Measurements from ENCODE around the gene SQSTM1. TPM values are rescaled to one million over a fixed set of nuclear protein-coding genes. Genes with fewer than 3 reads are reported as not detected.
A peak's percentile ranks its signal among the peaks of the same experiment; 100 is the strongest.

SQSTM1 gene
- polyA plus RNA-seq, 1 of the 3 experiments (the other 2 are of a cell fraction): 181 TPM

- Histone ChIP-seq H4K20me1 (ENCODE audit: insufficient read depth) (peaks cover 37% of the 10 kb centered on the region), H2AFZ (ENCODE audit: low read depth) (no peak overlapping the region), H3K4me2 (no peak overlapping the region), H3K4me1 (ENCODE audit: control insufficient read depth in 1 of 2, insufficient read depth in 2 of 2, low read depth in 1 of 2, low read length in 1 of 2) (peaks cover 16 to 25% of the 10 kb centered on the region in 2 experiments; a peak in 3 of 4 replicates), H3K27me3 (ENCODE audit: insufficient read depth) (no peaks in the 10 kb centered on the region), H3K9me3 (no peaks in the 10 kb centered on the region), H3K27ac (ENCODE audit: low read depth in 2 of 2, low read length in 1 of 2) (no peak overlapping the region), H3K79me2 (ENCODE audit: insufficient read depth) (peaks cover 50% of the 10 kb centered on the region), H3F3A (replicated peaks; ENCODE audit: insufficient read depth) (peaks cover 3% of the 10 kb centered on the region), H3K9me2 (no peaks in the 10 kb centered on the region), H3K4me3 (ENCODE audit: low read depth in 2 of 2, low read length in 1 of 2) (no peak overlapping the region; a peak in 1 of 4 replicates), H3K9ac (no peak overlapping the region), H3K36me3 (replicated peaks in 1 of 2; ENCODE audit: control insufficient read depth in 1 of 2, insufficient read depth in 2 of 2, low read length in 1 of 2) (peaks cover 0 to 49% of the 10 kb centered on the region in 2 experiments)
- DNase-seq: peak; percentile 79
- 94% methylated on average over 44 of the region's 67 CpGs for WGBS (ENCODE audit: low lambda C conversion rate)
- CTCF ChIA-PET: interaction anchor here (0.6 to 2.2 kb wide), 12 partner anchors 9 to 122 kb away, joined by 3 to 9 read pairs (median 4); partner anchors contain the start of gene SQSTM1
- TF ChIP-seq RXRA (IDR thresholded peaks at IDR 0.05; ENCODE audit: borderline replicate concordance, low read depth): no peak
- TF ChIP-seq USF2 (IDR thresholded peaks at IDR 0.05; ENCODE audit: borderline replicate concordance, low read depth, low read length): no peak
- no peak for TF ChIP-seq TEAD4 (IDR thresholded peaks at IDR 0.05; ENCODE audit: borderline replicate concordance, insufficient read depth)
- TF ChIP-seq TAF1 (IDR thresholded peaks at IDR 0.05; ENCODE audit: borderline replicate concordance, low read depth, low read length): no peak
- TF ChIP-seq CTCF (IDR thresholded peaks at IDR 0.05): peak; percentile 30
- TF ChIP-seq SMC3 (IDR thresholded peaks at IDR 0.05; ENCODE audit: low read depth, low read length): peak; percentile 24; the same call in 1 of the 2 replicates
- TF ChIP-seq NFIC (IDR thresholded peaks at IDR 0.05; ENCODE audit: borderline replicate concordance): no peak
- TF ChIP-seq ELF1 (IDR thresholded peaks at IDR 0.05): no peak
- TF ChIP-seq RAD21 (IDR thresholded peaks at IDR 0.05; ENCODE audit: low read length): peak; percentile 54
- TF ChIP-seq FOXM1 (IDR thresholded peaks at IDR 0.05; ENCODE audit: low read depth): no peak
- no peak for TF ChIP-seq JUND (IDR thresholded peaks at IDR 0.05)
- POLR2A ChIA-PET: no interaction called here
Measured at GRCh38 chr5:179801304-179802206, 19.1 kb upstream of the SQSTM1 start.

- H3K9me3 ChIP-seq: no peaks in the 10 kb centered on the region
- no peak overlapping the region for H3K27ac ChIP-seq (ENCODE audit: low read depth in 2 of 2, low read length in 1 of 2)
- no peaks in the 10 kb centered on the region for H3F3A ChIP-seq (replicated peaks; ENCODE audit: insufficient read depth)
- 91% methylated on average over 11 of the region's 19 CpGs for WGBS (ENCODE audit: low lambda C conversion rate)
- no peak overlapping the region for H3K9ac ChIP-seq
- H4K20me1 ChIP-seq (ENCODE audit: insufficient read depth): peaks cover 37% of the 10 kb centered on the region
- H3K9me2 ChIP-seq: no peaks in the 10 kb centered on the region
- peak overlapping the region; percentile 44; the same call in 1 of the 2 replicates for H3K4me2 ChIP-seq
- peaks cover 53% of the 10 kb centered on the region for H3K79me2 ChIP-seq (ENCODE audit: insufficient read depth)
- no peaks in the 10 kb centered on the region for H3K27me3 ChIP-seq (ENCODE audit: insufficient read depth)
- POLR2A ChIA-PET: no interaction called here
- CTCF ChIA-PET: interaction anchor here (0.6 to 2.2 kb wide), 11 partner anchors 19 to 390 kb away, joined by 3 to 9 read pairs (median 4); partner anchors contain the start of gene SQSTM1
- no peak overlapping the region for H3K4me3 ChIP-seq (ENCODE audit: low read depth in 2 of 2, low read length in 1 of 2)
- H3K4me1 ChIP-seq (ENCODE audit: control insufficient read depth in 1 of 2, insufficient read depth in 2 of 2, low read depth in 1 of 2, low read length in 1 of 2): peaks cover 16 to 23% of the 10 kb centered on the region in 2 experiments; a peak in 3 of 4 replicates
- TF ChIP-seq ZBTB33 (IDR thresholded peaks at IDR 0.05; ENCODE audit: borderline replicate concordance, low read depth) (no peak), ELF1 (IDR thresholded peaks at IDR 0.05) (no peak), JUND (IDR thresholded peaks at IDR 0.05) (no peak), MEF2A (IDR thresholded peaks at IDR 0.05; ENCODE audit: borderline replicate concordance, low read depth) (no peak), POLR2AphosphoS5 (IDR thresholded peaks at IDR 0.05; ENCODE audit: low read depth, low read length) (no peak), FOXJ3 (CRISPR knock-in tag; IDR thresholded peaks at IDR 0.05) (no peak), RXRA (IDR thresholded peaks at IDR 0.05; ENCODE audit: borderline replicate concordance, low read depth) (no peak), TAF1 (IDR thresholded peaks at IDR 0.05; ENCODE audit: borderline replicate concordance, low read depth, low read length) (no peak)
- no peak for DNase-seq
- H2AFZ ChIP-seq (ENCODE audit: low read depth): no peak overlapping the region
- peaks cover 0 to 49% of the 10 kb centered on the region in 2 experiments for H3K36me3 ChIP-seq (replicated peaks in 1 of 2; ENCODE audit: control insufficient read depth in 1 of 2, insufficient read depth in 2 of 2, low read length in 1 of 2)
Measured at GRCh38 chr5:179802207-179802883, 18.4 kb upstream of the SQSTM1 start.

All from SK-N-SH (cell line).